Endothelial cell of umbilical vein (primary cell): ENCODE results near the gene MRPL14. TPM values are rescaled to one million over a fixed set of nuclear protein-coding genes. Genes with fewer than 3 reads are reported as not detected.

Experiments used
- BruUV-seq: library from RNA; stranded (reverse); fragments of 400-500 nt; replicated peaks from 2 replicates; lab custom pipeline; 2021; lab: Mats Ljungman, UMichigan
- CTCF ChIA-PET: fragments of 300-600, 350-600 bp; sonication (Branson Sonifier 250); formaldehyde crosslinking; loops from one replicate; lab custom pipeline; 2021; ENCODE audit warnings: antibody characterized with exemption, inconsistent platforms; lab: Charles Lee
- POLR2A ChIA-PET: fragments of 300-600, 350-600 bp; sonication (Branson Sonifier 250); formaldehyde crosslinking; loops from one replicate; lab custom pipeline; 2021; ENCODE audit warnings: antibody characterized with exemption, inconsistent platforms; lab: Charles Lee
- DNase-seq: peaks from one replicate; pipeline ENCODE4 v3.0.0-alpha.2; 2011; ENCODE audit warnings: low read depth, low spot score
- FAIRE-seq: peaks from 2 replicates; lab custom pipeline; 2011; peaks lifted over from hg19 to GRCh38; lab: Jason Lieb, UNC
- H2AFZ ChIP-seq: 2 replicates; pipeline ENCODE4 v1.6.0; 2012; ENCODE audit warnings: low read depth, low read length, control low read depth, inconsistent platforms
- H3K27ac ChIP-seq: 2 replicates; pipeline ENCODE4 v1.5.1; 2011; ENCODE audit warnings: low read depth, mild to moderate bottlenecking, control low read depth, low read length, moderate library complexity; ENCODE audit not compliant: insufficient read depth
- H3K27me3 ChIP-seq, 2 experiments: 2 replicates each; pipeline versions ENCODE4 v1.6.0 to v1.6.1; 2011; ENCODE audit warnings: low read length in 2 of 2, mixed read lengths in 1 of 2; ENCODE audit not compliant: control insufficient read depth in 2 of 2, insufficient read depth in 2 of 2
- H3K36me3 ChIP-seq, 2 experiments: 2 replicates in 1 of 2; 3 replicates in 1 of 2; pipeline ENCODE4 v1.5.1; 2011; ENCODE audit warnings: low read length in 2 of 2, mild to moderate bottlenecking in 1 of 2, moderate library complexity in 1 of 2; ENCODE audit not compliant: control insufficient read depth in 2 of 2, insufficient read depth in 2 of 2; ENCODE audit errors: extremely low read depth in 1 of 2
- H3K4me1 ChIP-seq: 3 replicates; pipeline ENCODE4 v1.5.1; 2011; ENCODE audit warnings: mild to moderate bottlenecking, low read length; ENCODE audit not compliant: control insufficient read depth, insufficient read depth; ENCODE audit errors: extremely low read depth
- H3K4me2 ChIP-seq: 2 replicates; pipeline ENCODE4 v1.6.1; 2011; ENCODE audit warnings: low read length, control low read depth, mixed read lengths; ENCODE audit not compliant: insufficient read depth
- H3K4me3 ChIP-seq, 3 experiments: fragments of 200-600 bp in 1 of 3; sonication (generic), shearing (Covaris generic) in 1 of 3; replicated peaks in 1 of 3; 2 replicates each; pipeline ENCODE4 v1.5.1; 2011 to 2016; ENCODE audit warnings: control low read depth in 3 of 3, low read length in 3 of 3, mild to moderate bottlenecking in 2 of 3, inconsistent platforms in 1 of 3, low read depth in 1 of 3, moderate library complexity in 1 of 3; ENCODE audit not compliant: insufficient read depth in 1 of 3
- H3K79me2 ChIP-seq: 2 replicates; pipeline ENCODE4 v1.6.0; 2012; ENCODE audit warnings: low read length, inconsistent platforms; ENCODE audit not compliant: control insufficient read depth, insufficient read depth
- H3K9ac ChIP-seq: replicated peaks from 2 replicates; pipeline ENCODE3; 2011; ENCODE audit warnings: low read length, control low read depth; ENCODE audit not compliant: insufficient read depth; ENCODE audit errors: extremely low read depth
- H3K9me1 ChIP-seq: replicated peaks from 3 replicates; pipeline ENCODE4 v1.6.0; 2011; ENCODE audit warnings: mild to moderate bottlenecking, low read length; ENCODE audit not compliant: control insufficient read depth, insufficient read depth; ENCODE audit errors: extremely low read depth
- H3K9me3 ChIP-seq: replicated peaks from 2 replicates; pipeline ENCODE4 v1.5.1; 2012; ENCODE audit warnings: low read length, inconsistent platforms; ENCODE audit not compliant: control insufficient read depth, insufficient read depth
- H4K20me1 ChIP-seq: replicated peaks from 2 replicates; pipeline ENCODE3; 2011; ENCODE audit warnings: mild to moderate bottlenecking, low read length; ENCODE audit not compliant: control insufficient read depth, insufficient read depth; ENCODE audit errors: extremely low read depth
- EZH2 ChIP-seq: IDR thresholded peaks from 2 replicates; pipeline ENCODE4 v1.6.1; 2012; ENCODE audit warnings: borderline replicate concordance, low read depth, mild to moderate bottlenecking, moderate library complexity, low read length, inconsistent platforms; ENCODE audit not compliant: severe bottlenecking
- GATA2 ChIP-seq: IDR thresholded peaks from 2 replicates; pipeline ENCODE4 v1.7.0; 2011; ENCODE audit warnings: low read depth, mild to moderate bottlenecking, moderate library complexity, mixed read lengths, low read length; ENCODE audit not compliant: insufficient read length, insufficient read depth
- JUN ChIP-seq: IDR thresholded peaks from 2 replicates; pipeline ENCODE4 v1.6.1; 2011; ENCODE audit warnings: borderline replicate concordance, low read depth; ENCODE audit not compliant: insufficient read length, insufficient read depth
- MYC ChIP-seq: IDR thresholded peaks from one replicate; pipeline ENCODE4 v1.6.1; 2011; ENCODE audit warnings: mild to moderate bottlenecking, low read depth, low read length
- POLR2A ChIP-seq: IDR thresholded peaks from 2 replicates; pipeline ENCODE4 v1.6.1; 2012; ENCODE audit warnings: low read depth, mild to moderate bottlenecking, control low read depth, low read length
- POLR2AphosphoS5 ChIP-seq: IDR thresholded peaks from 2 replicates; pipeline ENCODE4 v1.6.1; 2012; ENCODE audit warnings: low read depth, mild to moderate bottlenecking, control low read depth, low read length, moderate library complexity; ENCODE audit not compliant: insufficient read depth
- dilution Hi-C: fragments of 300-500 bp; cut with MboI; formaldehyde crosslinking; loops from one replicate; pipeline ENCODE4 v1.15.0; 2019; ENCODE audit warnings: low sequenced_read_pairs; ENCODE audit not compliant: extremely low pct_ligation_motif_present
- intact Hi-C: fragments of 100-400 bp; cut with micrococcal nuclease; formaldehyde crosslinking; loops from one replicate; pipeline ENCODE4 v1.10.0; 2022
- polyA plus RNA-seq, 4 experiments: library from polyadenylated mRNA; depleted of rRNA in 3 of 4; stranded (reverse) in 3 of 4; unstranded in 1 of 4; fragments of >200 nt; gene quantifications; 2 replicates each; pipeline versions ENCODE4 v1.2.1 to v1.2.3, GENCODE V29; 2011 to 2012; ENCODE audit warnings: missing spikeins in 1 of 4
- total RNA-seq: library from RNA; stranded (reverse); gene quantifications from 2 replicates; pipeline ENCODE4 v1.2.3, GENCODE V29; 2021
- TF ChIP-seq, protein P1 (sequence below), 2 donors: IDR thresholded peaks; 1 replicate in 1 of 2; 2 replicates in 1 of 2; pipeline ENCODE4 v1.5.1; 2011; ENCODE audit warnings: low read length in 2 of 2, mild to moderate bottlenecking in 2 of 2, moderate library complexity in 2 of 2, control low read depth in 1 of 2, inconsistent platforms in 1 of 2, low read depth in 1 of 2; ENCODE audit not compliant: insufficient read depth in 1 of 2; ENCODE audit errors: extremely low read depth in 1 of 2
- TF ChIP-seq, protein P2 (sequence below): IDR thresholded peaks from 2 replicates; pipeline ENCODE4 v1.6.1; 2011; ENCODE audit not compliant: insufficient read depth, insufficient read length

The MRPL14 gene
- total and polyA plus RNA-seq, 2 donors (not counting 3 experiments of a cell fraction or from before 2014, with no cell fraction given), result 68.1 to 103 TPM

DNA sequence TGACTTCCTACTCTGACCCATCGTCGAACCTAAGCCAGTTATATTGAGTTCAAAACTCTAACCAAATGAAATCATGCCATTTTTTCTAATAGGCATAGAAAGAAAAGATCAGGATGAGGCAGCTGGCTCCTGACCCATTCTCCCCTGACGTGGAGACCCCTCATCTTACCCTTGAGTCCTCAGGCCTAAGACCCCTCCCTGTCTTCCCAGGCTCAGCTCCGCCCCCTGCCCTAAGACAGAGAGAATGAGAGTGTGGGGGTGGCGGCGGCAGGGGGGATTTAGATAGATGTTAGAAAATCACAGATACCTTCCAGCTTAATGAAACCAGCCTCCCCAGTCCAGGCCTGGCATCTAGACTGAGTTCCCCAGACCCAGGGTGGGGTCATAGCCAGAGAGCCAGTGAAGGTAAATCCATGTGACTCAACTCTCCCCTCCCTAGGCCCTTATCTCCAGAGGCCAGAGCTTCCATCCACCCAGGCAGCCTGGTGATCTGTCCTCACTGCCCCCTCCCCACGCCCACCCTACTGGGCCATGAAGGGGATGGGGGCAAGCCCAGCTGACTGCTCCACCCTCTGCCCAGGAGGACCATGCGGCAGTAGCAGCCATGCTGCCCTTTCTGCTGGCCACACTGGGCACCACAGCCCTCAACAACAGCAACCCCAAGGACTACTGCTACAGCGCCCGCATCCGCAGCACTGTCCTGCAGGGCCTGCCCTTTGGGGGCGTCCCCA lies 6.9 kb upstream of the MRPL14 start:
- intact Hi-C loops, result no loop called here
- Histone ChIP-seq H4K20me1 (no peaks in the 10 kb centered on the region), H2AFZ (no peak overlapping the region), H3K36me3 (peaks cover 0 to 7% of the 10 kb centered on the region in 2 experiments), H3K9me3 (no peaks in the 10 kb centered on the region), H3K9ac (no peak overlapping the region), H3K27ac (no peak overlapping the region), H3K9me1 (no peaks in the 10 kb centered on the region), H3K4me3 (no peak overlapping the region), H3K79me2 (no peaks in the 10 kb centered on the region), H3K4me2 (no peak overlapping the region), H3K27me3 (no peaks in the 10 kb centered on the region), H3K4me1 (no peaks in the 10 kb centered on the region)
- no peak for DNase-seq
- CTCF ChIA-PET, result interaction anchor here (1.0 to 6.2 kb wide), 6 partner anchors 17 to 55 kb away, joined by 3 to 62 read pairs (median 4); no protein-coding TSS in a partner anchor
- FAIRE-seq, result no peak
- dilution Hi-C loops, result no loop called here
- no peak for TF ChIP-seq EZH2
- no peak for TF ChIP-seq POLR2A
- TF ChIP-seq GATA2, result no peak
- TF ChIP-seq JUN, result no peak
- TF ChIP-seq POLR2AphosphoS5, result no peak
- TF ChIP-seq, protein P1, sequence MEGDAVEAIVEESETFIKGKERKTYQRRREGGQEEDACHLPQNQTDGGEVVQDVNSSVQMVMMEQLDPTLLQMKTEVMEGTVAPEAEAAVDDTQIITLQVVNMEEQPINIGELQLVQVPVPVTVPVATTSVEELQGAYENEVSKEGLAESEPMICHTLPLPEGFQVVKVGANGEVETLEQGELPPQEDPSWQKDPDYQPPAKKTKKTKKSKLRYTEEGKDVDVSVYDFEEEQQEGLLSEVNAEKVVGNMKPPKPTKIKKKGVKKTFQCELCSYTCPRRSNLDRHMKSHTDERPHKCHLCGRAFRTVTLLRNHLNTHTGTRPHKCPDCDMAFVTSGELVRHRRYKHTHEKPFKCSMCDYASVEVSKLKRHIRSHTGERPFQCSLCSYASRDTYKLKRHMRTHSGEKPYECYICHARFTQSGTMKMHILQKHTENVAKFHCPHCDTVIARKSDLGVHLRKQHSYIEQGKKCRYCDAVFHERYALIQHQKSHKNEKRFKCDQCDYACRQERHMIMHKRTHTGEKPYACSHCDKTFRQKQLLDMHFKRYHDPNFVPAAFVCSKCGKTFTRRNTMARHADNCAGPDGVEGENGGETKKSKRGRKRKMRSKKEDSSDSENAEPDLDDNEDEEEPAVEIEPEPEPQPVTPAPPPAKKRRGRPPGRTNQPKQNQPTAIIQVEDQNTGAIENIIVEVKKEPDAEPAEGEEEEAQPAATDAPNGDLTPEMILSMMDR (IDR thresholded peaks at IDR 0.05; ENCODE audit: extremely low read depth in 1 of 2, insufficient read depth in 1 of 2, low read depth in 1 of 2, low read length in 2 of 2), result no peak
- TF ChIP-seq, protein P2, sequence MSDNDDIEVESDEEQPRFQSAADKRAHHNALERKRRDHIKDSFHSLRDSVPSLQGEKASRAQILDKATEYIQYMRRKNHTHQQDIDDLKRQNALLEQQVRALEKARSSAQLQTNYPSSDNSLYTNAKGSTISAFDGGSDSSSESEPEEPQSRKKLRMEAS, result no peak
- TF ChIP-seq MYC, result no peak
- POLR2A ChIA-PET, result interaction anchor here (1.0 kb wide), 1 partner anchor 113 kb away, joined by 3 read pairs; the partner anchor contains the start of gene HSP90AB1
- BruUV-seq, result no TSS peak
